ENCODE results near the gene POFUT2. TPM values are rescaled to one million over a fixed set of nuclear protein-coding genes. Genes with fewer than 3 reads are reported as not detected.

POFUT2 gene
- total RNA-seq, 1 experiment from 2014 or later: 25.1 TPM

DNA sequence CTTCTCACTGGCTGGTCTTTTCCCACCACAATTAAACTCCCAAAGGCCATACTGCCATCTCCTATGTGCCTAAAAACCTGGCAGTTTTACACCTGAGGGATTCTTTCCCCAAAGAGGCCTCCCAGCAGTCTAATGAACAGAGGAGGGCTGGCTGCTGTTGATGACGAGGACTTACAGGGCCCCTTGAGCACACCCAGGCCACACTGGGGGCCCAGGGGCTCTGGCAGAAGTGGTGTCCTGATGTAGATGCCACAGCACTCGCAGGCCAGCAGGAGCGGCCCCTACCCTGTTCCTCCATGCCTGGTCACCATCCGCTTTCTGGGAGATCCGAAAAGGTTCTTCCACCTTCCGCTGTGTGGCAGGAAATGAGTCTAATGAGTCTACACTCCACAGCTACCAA lies 24.2 kb downstream of the POFUT2 start:
- POLR2A ChIA-PET (ENCODE audit: low non-redundant PET): no interaction called here

DNA sequence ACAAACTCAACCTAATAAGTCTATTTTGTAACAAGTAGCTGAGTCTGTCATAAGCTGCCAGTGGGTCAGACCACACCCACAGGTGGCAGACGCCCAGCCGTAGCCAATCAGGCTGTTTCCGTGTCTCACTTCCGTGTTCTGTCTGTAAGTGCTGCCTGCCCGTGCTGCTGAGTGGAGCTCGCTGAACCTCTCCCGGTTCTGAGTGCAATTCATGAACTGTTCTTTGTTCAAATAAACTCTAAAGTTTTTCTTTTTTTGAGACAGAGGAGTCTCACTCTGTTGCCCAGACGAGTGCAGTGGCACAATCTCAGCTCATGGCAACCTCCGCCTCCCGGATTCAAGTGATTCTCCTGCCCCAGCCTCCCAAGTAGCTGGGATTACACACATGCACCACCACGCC lies 25.1 kb downstream of the POFUT2 start:
- no TSS peak for BruUV-seq (replicated peaks)
- peaks cover 10% of the 10 kb centered on the region for H3K36me3 ChIP-seq (ENCODE audit: insufficient read depth, low read length, poor library complexity, severe bottlenecking)
- H3K4me3 ChIP-seq (ENCODE audit: low read depth, low read length, poor library complexity, severe bottlenecking): no peak overlapping the region
- no peak overlapping the region for H3K27ac ChIP-seq (ENCODE audit: low read depth, low read length, poor library complexity, severe bottlenecking)
- intact Hi-C loops (cut with micrococcal nuclease; ENCODE audit: unreplicated experiment): no loop called here
- H3K27me3 ChIP-seq (replicated peaks; ENCODE audit: insufficient read depth, low read depth, low read length, poor library complexity): no peaks in the 10 kb centered on the region
- H3K4me1 ChIP-seq (ENCODE audit: insufficient read depth, low read length, poor library complexity, severe bottlenecking): no peaks in the 10 kb centered on the region
- no peak for DNase-seq (ENCODE audit: low spot score)
- H3K9me3 ChIP-seq (ENCODE audit: low read depth, low read length, poor library complexity, severe bottlenecking): no peaks in the 10 kb centered on the region
- POLR2A ChIA-PET (ENCODE audit: low non-redundant PET): no interaction called here
- no peak for TF ChIP-seq EZH2 (IDR thresholded peaks at IDR 0.05; ENCODE audit: borderline replicate concordance, low read depth, low read length, poor library complexity, severe bottlenecking)
- TF ChIP-seq, protein P1, sequence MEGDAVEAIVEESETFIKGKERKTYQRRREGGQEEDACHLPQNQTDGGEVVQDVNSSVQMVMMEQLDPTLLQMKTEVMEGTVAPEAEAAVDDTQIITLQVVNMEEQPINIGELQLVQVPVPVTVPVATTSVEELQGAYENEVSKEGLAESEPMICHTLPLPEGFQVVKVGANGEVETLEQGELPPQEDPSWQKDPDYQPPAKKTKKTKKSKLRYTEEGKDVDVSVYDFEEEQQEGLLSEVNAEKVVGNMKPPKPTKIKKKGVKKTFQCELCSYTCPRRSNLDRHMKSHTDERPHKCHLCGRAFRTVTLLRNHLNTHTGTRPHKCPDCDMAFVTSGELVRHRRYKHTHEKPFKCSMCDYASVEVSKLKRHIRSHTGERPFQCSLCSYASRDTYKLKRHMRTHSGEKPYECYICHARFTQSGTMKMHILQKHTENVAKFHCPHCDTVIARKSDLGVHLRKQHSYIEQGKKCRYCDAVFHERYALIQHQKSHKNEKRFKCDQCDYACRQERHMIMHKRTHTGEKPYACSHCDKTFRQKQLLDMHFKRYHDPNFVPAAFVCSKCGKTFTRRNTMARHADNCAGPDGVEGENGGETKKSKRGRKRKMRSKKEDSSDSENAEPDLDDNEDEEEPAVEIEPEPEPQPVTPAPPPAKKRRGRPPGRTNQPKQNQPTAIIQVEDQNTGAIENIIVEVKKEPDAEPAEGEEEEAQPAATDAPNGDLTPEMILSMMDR (conservative IDR thresholded peaks at IDR 0.05; ENCODE audit: low read depth, low read length): no peak
- CTCF ChIA-PET: no interaction called here

More for the DNA sequence above, 24.2 kb downstream of the POFUT2 start:
- CTCF ChIA-PET: no interaction called here
- H3K27ac ChIP-seq (ENCODE audit: low read depth, low read length, poor library complexity, severe bottlenecking): no peak overlapping the region
- no peaks in the 10 kb centered on the region for H3K4me1 ChIP-seq (ENCODE audit: insufficient read depth, low read length, poor library complexity, severe bottlenecking)
- no TSS peak for BruUV-seq (replicated peaks)
- DNase-seq (ENCODE audit: low spot score): no peak
- TF ChIP-seq EZH2 (IDR thresholded peaks at IDR 0.05; ENCODE audit: borderline replicate concordance, low read depth, low read length, poor library complexity, severe bottlenecking): no peak
- TF ChIP-seq, protein P1 (conservative IDR thresholded peaks at IDR 0.05; ENCODE audit: low read depth, low read length): no peak
- no peaks in the 10 kb centered on the region for H3K27me3 ChIP-seq (replicated peaks; ENCODE audit: insufficient read depth, low read depth, low read length, poor library complexity)
- H3K4me3 ChIP-seq (ENCODE audit: low read depth, low read length, poor library complexity, severe bottlenecking): no peak overlapping the region
- H3K9me3 ChIP-seq (ENCODE audit: low read depth, low read length, poor library complexity, severe bottlenecking): no peaks in the 10 kb centered on the region
- intact Hi-C loops (cut with micrococcal nuclease; ENCODE audit: unreplicated experiment): no loop called here
- peaks cover 10% of the 10 kb centered on the region for H3K36me3 ChIP-seq (ENCODE audit: insufficient read depth, low read length, poor library complexity, severe bottlenecking)

DNA sequence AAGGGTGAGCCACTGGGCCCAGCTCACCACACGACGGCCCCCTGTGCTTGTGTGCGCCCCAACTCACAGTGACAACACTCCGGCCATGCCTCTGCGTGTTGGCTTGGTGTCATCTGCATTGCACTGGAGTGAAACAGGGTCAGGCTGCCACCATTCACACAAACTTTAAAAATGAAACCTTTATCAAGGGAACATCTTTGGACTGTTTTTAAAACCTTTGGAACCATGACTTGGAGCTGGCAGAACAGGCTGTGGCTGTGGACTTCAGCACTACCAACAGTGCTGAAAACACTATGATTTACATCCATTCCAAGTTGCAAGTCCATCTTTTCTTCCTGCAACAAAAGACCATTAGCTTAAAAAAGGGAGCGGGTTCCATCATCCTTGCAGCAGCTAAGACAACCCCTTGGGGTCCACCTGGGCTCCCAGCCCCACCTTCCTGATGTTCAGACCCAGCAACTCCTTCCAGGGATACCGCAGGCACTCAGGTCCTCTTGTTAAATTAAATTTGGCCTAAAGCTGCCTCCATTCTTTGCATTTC lies 25.6 kb downstream of the POFUT2 start:
- no peak for DNase-seq (ENCODE audit: low spot score)
- TF ChIP-seq, protein P1 (conservative IDR thresholded peaks at IDR 0.05; ENCODE audit: low read depth, low read length): no peak
- TF ChIP-seq EZH2 (IDR thresholded peaks at IDR 0.05; ENCODE audit: borderline replicate concordance, low read depth, low read length, poor library complexity, severe bottlenecking): no peak
- BruUV-seq (replicated peaks): no TSS peak

More for the DNA sequence above, 25.6 kb downstream of the POFUT2 start:
- intact Hi-C loops (cut with micrococcal nuclease; ENCODE audit: unreplicated experiment): no loop called here
- no peaks in the 10 kb centered on the region for H3K4me1 ChIP-seq (ENCODE audit: insufficient read depth, low read length, poor library complexity, severe bottlenecking)
- H3K36me3 ChIP-seq (ENCODE audit: insufficient read depth, low read length, poor library complexity, severe bottlenecking): peaks cover 10% of the 10 kb centered on the region
- no peak overlapping the region for H3K27ac ChIP-seq (ENCODE audit: low read depth, low read length, poor library complexity, severe bottlenecking)
- H3K4me3 ChIP-seq (ENCODE audit: low read depth, low read length, poor library complexity, severe bottlenecking): no peak overlapping the region
- ChIA-PET CTCF (no interaction called here), POLR2A (ENCODE audit: low non-redundant PET) (no interaction called here)
- H3K9me3 ChIP-seq (ENCODE audit: low read depth, low read length, poor library complexity, severe bottlenecking): no peaks in the 10 kb centered on the region
- no peaks in the 10 kb centered on the region for H3K27me3 ChIP-seq (replicated peaks; ENCODE audit: insufficient read depth, low read depth, low read length, poor library complexity)
